Uterus (tissue), 2 donors: ENCODE data around the gene LARGE2.

Experiments
- CTCF ChIP-seq, 4 experiments: fragments of 200-600 bp in 2 of 4; fragments of 450-650 bp in 2 of 4; sonication (generic) in 2 of 4; IDR thresholded peaks; one replicate each; pipeline ENCODE4 v1.5.1; 2016 to 2019; ENCODE audit warnings: antibody characterized with exemption in 4 of 4, mild to moderate bottlenecking in 2 of 4, moderate library complexity in 1 of 4
- POLR2A ChIP-seq, 2 donors: fragments of 450-650 bp; IDR thresholded peaks; one replicate each; pipeline ENCODE4 v1.6.1; 2016; ENCODE audit warnings: antibody characterized with exemption in 2 of 2, mild to moderate bottlenecking in 1 of 2, moderate library complexity in 1 of 2

DNA sequence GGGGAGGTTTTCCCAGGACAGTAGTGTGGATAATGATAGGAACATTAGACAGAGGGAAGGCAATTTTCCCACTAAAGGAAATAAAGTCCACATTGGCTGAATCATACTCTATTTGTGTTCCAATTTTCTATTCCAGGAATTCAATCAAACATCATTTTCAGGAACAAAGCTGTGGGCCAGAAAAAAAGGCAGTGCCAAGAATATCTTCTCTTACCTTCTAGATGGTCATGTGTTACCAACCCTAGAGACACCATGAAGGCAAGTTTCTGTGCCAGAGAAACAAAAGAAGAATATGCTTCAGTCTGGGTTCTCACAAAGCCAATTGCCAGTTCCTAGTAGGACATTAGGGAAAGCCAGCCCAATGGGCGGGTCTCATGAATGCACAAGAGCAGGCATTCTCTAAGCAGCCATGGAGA is 27.5 kb downstream of the LARGE2 start:
- TF ChIP-seq CTCF (IDR thresholded peaks at IDR 0.05) (no peak), POLR2A (IDR thresholded peaks at IDR 0.05) (no peak)
